ENCODE measurements around the gene CDC42BPA.

GRCh38 chr1:227261501-227261900 is 56.8 kb downstream of the CDC42BPA start:
- TF ChIP-seq, protein P1, sequence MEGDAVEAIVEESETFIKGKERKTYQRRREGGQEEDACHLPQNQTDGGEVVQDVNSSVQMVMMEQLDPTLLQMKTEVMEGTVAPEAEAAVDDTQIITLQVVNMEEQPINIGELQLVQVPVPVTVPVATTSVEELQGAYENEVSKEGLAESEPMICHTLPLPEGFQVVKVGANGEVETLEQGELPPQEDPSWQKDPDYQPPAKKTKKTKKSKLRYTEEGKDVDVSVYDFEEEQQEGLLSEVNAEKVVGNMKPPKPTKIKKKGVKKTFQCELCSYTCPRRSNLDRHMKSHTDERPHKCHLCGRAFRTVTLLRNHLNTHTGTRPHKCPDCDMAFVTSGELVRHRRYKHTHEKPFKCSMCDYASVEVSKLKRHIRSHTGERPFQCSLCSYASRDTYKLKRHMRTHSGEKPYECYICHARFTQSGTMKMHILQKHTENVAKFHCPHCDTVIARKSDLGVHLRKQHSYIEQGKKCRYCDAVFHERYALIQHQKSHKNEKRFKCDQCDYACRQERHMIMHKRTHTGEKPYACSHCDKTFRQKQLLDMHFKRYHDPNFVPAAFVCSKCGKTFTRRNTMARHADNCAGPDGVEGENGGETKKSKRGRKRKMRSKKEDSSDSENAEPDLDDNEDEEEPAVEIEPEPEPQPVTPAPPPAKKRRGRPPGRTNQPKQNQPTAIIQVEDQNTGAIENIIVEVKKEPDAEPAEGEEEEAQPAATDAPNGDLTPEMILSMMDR (conservative IDR thresholded peaks at IDR 0.05 in 1 of 2, IDR thresholded peaks at IDR 0.05 in 1 of 2; ENCODE audit: low read depth in 1 of 2, low read length in 2 of 2): no peak
- TF ChIP-seq EZH2 (IDR thresholded peaks at IDR 0.05; ENCODE audit: low read length, missing control alignments): no peak
